K562 (cell line): ENCODE results near the gene FAM131C. TPM values are rescaled to one million over a fixed set of nuclear protein-coding genes. Genes with fewer than 3 reads are reported as not detected.

Experiments
- ADNP ChIP-seq: fragments of 200-800 bp; sonication (Bioruptor generic); IDR thresholded peaks from 2 replicates; pipeline ENCODE4 v1.6.1; 2016; ENCODE audit warnings: missing genetic modification characterization, missing compliant biosample characterization
- ESRRA ChIP-seq: fragments of 450-650 bp; IDR thresholded peaks from 2 replicates; pipeline ENCODE4 v1.6.1; 2014; ENCODE audit warnings: low read depth, mild to moderate bottlenecking, moderate library complexity, borderline replicate concordance
- KLF6 ChIP-seq: fragments of 250-450 bp; sonication (Bioruptor Pico); IDR thresholded peaks from 2 replicates; pipeline ENCODE4 v1.4.0; 2020; ENCODE audit warnings: mild to moderate bottlenecking, moderate library complexity, borderline replicate concordance
- NONO ChIP-seq, 2 experiments: fragments of 200-400 bp in 1 of 2; fragments of 450-650 bp in 1 of 2; formaldehyde crosslinking in 1 of 2; IDR thresholded peaks; 2 replicates each; pipeline ENCODE4 v1.6.1; 2017; ENCODE audit warnings: low read depth in 2 of 2, mild to moderate bottlenecking in 2 of 2, moderate library complexity in 2 of 2, low read length in 1 of 2
- NR0B1 ChIP-seq: fragments of 450-650 bp; IDR thresholded peaks from one replicate; pipeline ENCODE4 v1.6.1; 2018; ENCODE audit warnings: mild to moderate bottlenecking, moderate library complexity; ENCODE audit not compliant: partially characterized antibody
- NR2C2 ChIP-seq, 2 experiments: fragments of 200-800 bp in 1 of 2; sonication (Bioruptor generic) in 1 of 2; sonication (generic) in 1 of 2; formaldehyde crosslinking in 1 of 2; IDR thresholded peaks; 2 replicates each; pipeline versions ENCODE4 v1.6.1 to v1.8.0; 2016 to 2022; ENCODE audit warnings: mild to moderate bottlenecking in 1 of 2, missing compliant biosample characterization in 1 of 2, missing genetic modification characterization in 1 of 2, missing genetic modification reagents in 1 of 2
- NR2F6 ChIP-seq: fragments of 450-650 bp; formaldehyde crosslinking; IDR thresholded peaks from 2 replicates; pipeline ENCODE4 v1.4.0; 2020; ENCODE audit warnings: mild to moderate bottlenecking
- PHB2 ChIP-seq: fragments of 450-650 bp; IDR thresholded peaks from 2 replicates; pipeline ENCODE4 v1.6.1; 2017; ENCODE audit warnings: low read depth
- PHF8 ChIP-seq: fragments of 200-600 bp; sonication (generic); IDR thresholded peaks from 2 replicates; pipeline ENCODE4 v1.6.1; 2012; ENCODE audit warnings: mixed run types, mild to moderate bottlenecking, inconsistent platforms, low read length, moderate library complexity, borderline replicate concordance
- SMARCA4 ChIP-seq: fragments of 450-650 bp; IDR thresholded peaks from 2 replicates; pipeline ENCODE4 v1.6.1; 2016
- SMARCA5 ChIP-seq: fragments of 450-650 bp; IDR thresholded peaks from 2 replicates; pipeline ENCODE4 v1.6.1; 2016
- SMC3 ChIP-seq: conservative IDR thresholded peaks from 2 replicates; pipeline ENCODE4 v1.6.1; 2011; ENCODE audit warnings: low read depth, low read length, improper control_type of control experiment; ENCODE audit not compliant: insufficient read depth
- SUPT5H ChIP-seq: fragments of 450-650 bp; IDR thresholded peaks from 2 replicates; pipeline ENCODE4 v1.6.1; 2016
- YY1 ChIP-seq, 3 experiments: IDR thresholded peaks; 2 replicates each; pipeline ENCODE4 v1.6.1; 2011; ENCODE audit warnings: low read length in 2 of 3, mild to moderate bottlenecking in 2 of 3, moderate library complexity in 2 of 3, borderline replicate concordance in 1 of 3, control low read depth in 1 of 3, low read depth in 1 of 3; ENCODE audit not compliant: insufficient read depth in 3 of 3, insufficient replicate concordance in 2 of 3, control insufficient read depth in 1 of 3, insufficient read length in 1 of 3; ENCODE audit errors: extremely low read depth in 1 of 3
- polyA plus RNA-seq, 8 experiments: library from polyadenylated mRNA; depleted of rRNA in 4 of 8; stranded (reverse) in 5 of 8; unstranded in 3 of 8; fragments of >200 nt; fragmentation: Nextera tagmentation in 2 of 8; fragmentation: Illumina TruSeq in 1 of 8; extraction: Ambion mirVana in 2 of 8; extraction: Trizol in 1 of 8; gene quantifications; 2 replicates each; pipeline versions ENCODE4 v1.2.1 to v1.2.3, GENCODE V29; 2011 to 2014; ENCODE audit warnings: inconsistent platforms in 1 of 8, missing spikeins in 1 of 8
- total RNA-seq, 7 experiments: library from RNA; depleted of rRNA in 6 of 7; stranded (reverse); fragments of >200 nt in 6 of 7; fragmentation: Illumina TruSeq in 2 of 7; extraction: Trizol in 2 of 7; gene quantifications; 2 replicates each; pipeline versions ENCODE4 v1.2.1 to v1.2.3, GENCODE V29; 2011 to 2021; ENCODE audit warnings: low replicate concordance in 1 of 7
- TF ChIP-seq, protein P1 (sequence below), 2 experiments: fragments of 450-650 bp; IDR thresholded peaks; 2 replicates each; pipeline ENCODE4 v1.6.1; 2016; ENCODE audit warnings: mild to moderate bottlenecking in 2 of 2, borderline replicate concordance in 1 of 2, low read depth in 1 of 2, moderate library complexity in 1 of 2

The FAM131C gene
- total and polyA plus RNA-seq, 9 of the 15 experiments (the other 6 are each of a cell fraction or from before 2014, with no cell fraction given), result 0.10 to 0.29 (median 0.16) TPM; not detected in 6

GRCh38 chr1:16048573-16049189 lies 24.8 kb downstream of the FAM131C start (continued):
- TF ChIP-seq SMC3, result no peak
- TF ChIP-seq NR2C2 (CRISPR knock-in tag; IDR thresholded peaks at IDR 0.05), result no peak
- no peak for TF ChIP-seq NR2C2 (tag; IDR thresholded peaks at IDR 0.05)
- no peak for TF ChIP-seq PHB2
- no peak for TF ChIP-seq SMARCA5
- peak; percentile 42; the same call in 1 of the 2 replicates for TF ChIP-seq KLF6 (CRISPR knock-in tag)
- peak; percentile 36; the same call in 1 of the 2 replicates for TF ChIP-seq PHF8
- TF ChIP-seq ESRRA, result no peak
- peak in 2 of 3 experiments; percentile 71 to 84 for TF ChIP-seq YY1 (IDR thresholded peaks at IDR 0.05; ENCODE audit: borderline replicate concordance in 1 of 3, control insufficient read depth in 1 of 3, extremely low read depth in 1 of 3, insufficient read depth in 3 of 3, insufficient read length in 1 of 3, insufficient replicate concordance in 2 of 3, low read depth in 1 of 3, low read length in 2 of 3)
- TF ChIP-seq SMARCA4, result 0 out of 2 replicates have a peak, but pooled peaks have one; percentile 15
- TF ChIP-seq NR0B1, result no peak
- TF ChIP-seq NR2F6 (CRISPR knock-in tag), result no peak
- TF ChIP-seq SUPT5H, result peak; percentile 42; the same call in 1 of the 2 replicates
- peak in 1 of 2 experiments; percentile 90; a peak in 2 of 4 replicates for TF ChIP-seq NONO (IDR thresholded peaks at IDR 0.05; ENCODE audit: low read depth in 2 of 2, low read length in 1 of 2)
- TF ChIP-seq, protein P1, sequence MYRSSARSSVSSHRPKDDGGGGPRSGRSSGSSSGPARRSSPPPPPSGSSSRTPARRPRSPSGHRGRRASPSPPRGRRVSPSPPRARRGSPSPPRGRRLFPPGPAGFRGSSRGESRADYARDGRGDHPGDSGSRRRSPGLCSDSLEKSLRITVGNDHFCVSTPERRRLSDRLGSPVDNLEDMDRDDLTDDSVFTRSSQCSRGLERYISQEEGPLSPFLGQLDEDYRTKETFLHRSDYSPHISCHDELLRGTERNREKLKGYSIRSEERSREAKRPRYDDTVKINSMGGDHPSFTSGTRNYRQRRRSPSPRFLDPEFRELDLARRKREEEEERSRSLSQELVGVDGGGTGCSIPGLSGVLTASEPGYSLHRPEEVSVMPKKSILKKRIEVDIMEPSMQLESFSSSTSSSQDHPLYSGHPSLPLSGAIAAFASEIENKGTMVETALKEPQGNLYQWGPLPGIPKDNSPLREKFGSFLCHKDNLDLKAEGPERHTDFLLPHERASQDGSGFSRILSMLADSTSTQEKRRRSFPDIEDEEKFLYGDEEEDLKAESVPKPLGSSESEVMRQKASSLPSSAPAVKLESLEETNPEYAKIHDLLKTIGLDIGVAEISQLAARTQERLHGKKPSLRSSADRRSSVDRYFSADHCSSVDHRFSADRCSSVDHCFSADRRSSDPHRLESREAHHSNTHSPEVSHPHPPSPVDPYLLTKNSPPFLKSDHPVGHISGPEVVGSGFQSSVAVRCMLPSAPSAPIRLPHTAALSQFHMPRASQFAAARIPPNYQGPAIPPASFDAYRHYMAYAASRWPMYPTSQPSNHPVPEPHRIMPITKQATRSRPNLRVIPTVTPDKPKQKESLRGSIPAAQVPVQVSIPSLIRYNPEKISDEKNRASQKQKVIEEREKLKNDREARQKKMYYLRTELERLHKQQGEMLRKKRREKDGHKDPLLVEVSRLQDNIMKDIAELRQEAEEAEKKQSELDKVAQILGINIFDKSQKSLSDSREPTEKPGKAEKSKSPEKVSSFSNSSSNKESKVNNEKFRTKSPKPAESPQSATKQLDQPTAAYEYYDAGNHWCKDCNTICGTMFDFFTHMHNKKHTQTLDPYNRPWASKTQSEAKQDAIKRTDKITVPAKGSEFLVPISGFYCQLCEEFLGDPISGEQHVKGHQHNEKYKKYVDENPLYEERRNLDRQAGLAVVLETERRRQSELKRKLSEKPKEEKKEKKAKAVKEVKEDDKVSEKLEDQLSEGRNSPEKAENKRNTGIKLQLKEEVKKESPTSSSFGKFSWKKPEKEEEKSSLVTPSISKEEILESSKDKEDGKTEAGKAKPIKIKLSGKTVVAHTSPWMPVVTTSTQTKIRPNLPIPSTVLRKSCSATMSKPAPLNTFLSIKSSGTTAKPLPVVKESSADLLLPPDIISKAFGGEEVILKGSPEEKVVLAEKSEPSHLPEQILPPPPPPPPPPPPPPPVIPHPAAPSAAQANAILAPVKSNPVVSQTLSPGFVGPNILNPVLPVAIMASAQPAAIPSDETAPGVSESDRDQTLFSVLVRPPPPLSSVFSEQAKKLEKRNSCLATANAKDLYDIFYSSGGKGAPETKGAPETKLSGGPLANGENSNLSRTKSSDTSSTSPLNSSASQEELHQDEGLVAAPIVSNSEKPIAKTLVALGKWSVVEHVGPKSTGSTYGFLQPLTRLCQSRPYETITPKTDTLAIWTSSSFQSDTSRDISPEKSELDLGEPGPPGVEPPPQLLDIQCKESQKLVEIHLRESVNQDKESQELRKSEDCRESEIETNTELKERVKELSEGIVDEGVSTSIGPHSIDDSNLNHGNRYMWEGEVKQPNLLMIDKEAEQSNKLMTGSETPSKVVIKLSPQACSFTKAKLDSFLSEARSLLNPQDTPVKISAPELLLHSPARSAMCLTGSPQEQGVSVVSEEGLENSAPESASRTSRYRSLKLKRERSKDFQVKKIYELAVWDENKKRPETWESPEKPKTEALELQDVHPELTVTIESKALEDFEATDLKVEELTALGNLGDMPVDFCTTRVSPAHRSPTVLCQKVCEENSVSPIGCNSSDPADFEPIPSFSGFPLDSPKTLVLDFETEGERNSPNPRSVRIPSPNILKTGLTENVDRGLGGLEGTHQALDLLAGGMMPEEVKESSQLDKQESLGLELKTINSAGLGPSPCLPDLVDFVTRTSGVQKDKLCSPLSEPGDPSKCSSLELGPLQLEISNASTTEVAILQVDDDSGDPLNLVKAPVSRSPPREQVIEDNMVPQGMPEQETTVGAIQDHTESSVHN (IDR thresholded peaks at IDR 0.05; ENCODE audit: borderline replicate concordance in 1 of 2, low read depth in 1 of 2), result no peak
- no peak for TF ChIP-seq ADNP (tag)
